ENCODE measurements around the gene TMED5.
"Not testable (repeated sequence)": the region's sequence is repeated elsewhere in the genome, so short reads cannot be mapped to it uniquely, and the experiment has no call there.

TMED5 gene

DNA sequence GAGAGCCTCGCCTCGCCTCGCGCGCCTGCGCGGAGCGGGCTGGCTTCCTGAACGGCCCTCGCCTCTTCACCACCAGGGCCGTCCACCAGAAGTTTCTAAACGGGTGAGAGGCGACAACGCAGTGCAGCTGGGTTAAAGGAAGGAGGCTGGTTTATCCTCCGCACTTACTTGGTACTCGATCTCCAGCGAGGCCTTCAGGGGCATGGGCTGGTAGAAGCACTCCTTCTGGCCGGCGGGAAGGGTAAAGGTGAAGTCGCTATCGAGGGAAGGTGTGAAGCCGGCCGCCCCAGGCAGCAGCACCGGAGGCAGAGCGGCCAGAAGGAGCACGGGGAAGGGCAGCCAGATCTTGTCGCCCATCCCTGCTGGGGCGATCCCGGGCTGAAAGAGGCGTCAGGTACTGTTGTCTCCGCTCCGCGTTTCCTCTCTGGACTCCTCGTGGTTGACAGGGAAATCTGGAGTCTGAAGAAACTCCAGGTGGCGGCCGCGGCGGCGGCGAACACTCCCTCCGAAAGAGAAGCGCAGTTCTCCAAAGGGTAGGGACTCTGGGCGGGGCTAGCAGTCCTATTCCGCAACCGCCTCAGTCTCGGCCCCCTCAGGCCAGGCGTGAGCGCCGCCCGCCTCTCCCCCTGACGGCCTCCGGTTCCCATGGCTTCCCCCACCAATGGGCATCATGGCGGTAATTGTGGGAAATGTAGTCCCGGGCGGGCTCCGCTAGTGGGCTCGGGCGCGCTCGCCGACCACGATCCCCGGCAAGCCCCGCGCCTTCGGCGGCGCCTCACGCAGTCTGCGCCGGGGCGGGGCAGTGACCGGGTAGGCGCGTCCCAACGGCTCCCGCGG is at the start of gene TMED5:
Gene TMED5, minus strand, starts transcription at position 528 of the 837 bp plus-strand sequence. Its CDS starts 171 bp downstream, at position 357.
- DNase-seq (ENCODE audit: low spot score) (peak; percentile 95), FAIRE-seq (peak; percentile 61)

- no peak for DNase-seq (ENCODE audit: low spot score)
- no peak for FAIRE-seq
Observed at GRCh38 chr1:93223023-93223675, 42.9 kb upstream of the TMED5 start.

DNA sequence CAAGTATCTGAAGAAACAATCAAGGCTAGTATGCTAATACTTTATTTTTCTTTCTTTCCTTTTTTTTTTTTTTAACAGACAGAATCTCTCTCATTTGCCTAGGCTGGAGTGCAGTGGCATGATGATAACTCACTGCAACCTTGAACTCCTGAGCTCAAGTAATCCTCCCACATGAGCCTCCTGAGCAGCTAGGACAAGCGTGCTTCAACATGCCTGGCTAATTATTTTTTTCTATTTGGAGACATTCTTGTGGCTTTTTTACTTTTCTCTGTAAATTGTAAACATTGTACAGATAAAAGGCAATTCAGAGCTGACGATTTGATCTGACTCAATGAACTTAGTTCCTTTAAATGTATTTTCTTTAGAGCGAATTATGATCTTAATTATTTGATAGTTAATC is 41.7 kb upstream of the TMED5 start:
- FAIRE-seq (no peak), DNase-seq (ENCODE audit: low spot score) (no peak)

DNA sequence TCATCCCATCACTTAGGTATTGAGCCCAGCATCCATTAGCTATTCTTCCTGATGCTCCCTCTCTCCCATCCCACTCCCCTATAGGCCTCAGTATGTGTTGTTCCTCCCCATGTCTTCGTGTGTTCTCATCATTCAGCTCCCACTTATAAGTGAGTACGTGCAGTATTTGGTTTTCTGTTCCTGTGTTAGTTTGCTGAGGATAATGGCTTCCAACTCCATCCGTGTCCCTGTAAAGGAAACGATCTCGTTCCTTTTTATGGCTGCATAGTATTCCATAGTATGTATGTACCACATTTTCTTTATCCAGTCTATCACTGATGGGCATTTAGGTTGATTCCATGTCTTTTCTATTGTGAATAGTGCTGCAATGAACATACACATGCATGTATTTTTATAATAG is 40.5 kb upstream of the TMED5 start:
- not testable (repeated sequence) for FAIRE-seq; DNase-seq (ENCODE audit: low spot score)

DNA sequence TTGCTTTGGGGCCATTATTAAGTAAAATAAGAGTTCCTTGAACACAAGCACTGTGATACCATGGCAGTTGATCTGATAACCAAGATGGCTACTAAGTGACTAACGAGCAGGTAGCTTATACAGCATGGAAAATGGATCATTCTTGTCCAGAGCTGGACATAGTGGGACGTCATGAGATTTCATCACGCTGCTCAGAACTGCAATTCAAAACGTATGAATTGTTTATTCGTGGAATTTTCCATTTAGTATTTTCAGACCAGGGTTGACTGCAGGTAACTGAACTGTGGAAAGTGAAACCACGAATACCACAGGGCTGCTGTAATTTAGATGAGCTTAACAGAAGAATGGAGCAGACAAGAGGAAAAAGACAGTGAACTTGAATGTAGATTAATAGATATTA is 39.2 kb upstream of the TMED5 start:
- DNase-seq (ENCODE audit: low spot score) (no peak), FAIRE-seq (no peak)

DNA sequence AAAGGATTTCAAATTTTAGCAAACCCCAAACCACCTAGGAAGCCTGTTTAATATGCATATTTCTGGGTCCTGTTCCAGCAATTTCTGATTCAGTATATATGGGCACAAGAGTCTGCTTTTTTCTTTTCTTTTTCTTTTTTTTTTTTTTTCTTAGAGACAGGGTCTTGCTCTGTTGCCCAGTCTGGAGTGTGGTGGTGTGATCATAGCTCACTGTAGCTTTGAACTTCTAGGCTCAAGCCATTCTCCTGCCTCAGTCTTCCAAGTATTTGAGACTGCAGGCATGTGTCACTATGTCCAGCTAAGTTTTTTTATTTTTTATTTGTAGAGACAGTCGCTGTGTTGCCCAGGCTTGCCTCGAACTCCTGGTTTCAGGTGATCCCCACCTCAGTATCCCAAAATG is 35.1 kb upstream of the TMED5 start:
- DNase-seq (ENCODE audit: low spot score) (no peak), FAIRE-seq (no peak)

GRCh38 chr1:93207211-93207610 is 27.0 kb upstream of the TMED5 start:
- FAIRE-seq (no peak), DNase-seq (ENCODE audit: low spot score) (no peak)

DNA sequence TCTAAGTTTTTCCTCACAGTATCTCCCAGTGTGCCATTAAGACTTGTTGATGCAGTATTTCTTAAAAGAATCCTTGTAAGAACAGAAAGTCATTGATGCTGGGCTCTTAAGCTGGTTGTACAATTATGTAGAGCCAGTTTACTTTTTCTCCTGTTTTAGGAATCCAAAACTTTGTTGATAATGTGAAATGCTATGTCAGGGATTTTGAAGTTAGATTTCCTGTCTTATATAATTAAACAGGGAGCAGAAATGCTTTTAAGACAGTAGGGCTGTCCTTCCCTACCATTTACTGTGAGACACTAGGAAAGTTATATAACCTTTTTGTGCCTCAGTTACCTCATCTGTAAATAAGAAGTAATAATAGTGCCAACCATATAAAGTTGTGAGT is 26.3 kb upstream of the TMED5 start:
- FAIRE-seq = no peak
- no peak for DNase-seq (ENCODE audit: low spot score)

GRCh38 chr1:93205892-93206566 is 25.8 kb upstream of the TMED5 start:
- no peak for DNase-seq (ENCODE audit: low spot score)
- no peak for FAIRE-seq

- FAIRE-seq = no peak
Observed at GRCh38 chr1:93200714-93201113, 20.5 kb upstream of the TMED5 start.

GRCh38 chr1:93200086-93200620 is 19.9 kb upstream of the TMED5 start:
- DNase-seq (ENCODE audit: low spot score) = no peak
- FAIRE-seq = no peak

More at GRCh38 chr1:93200714-93201113, 20.5 kb upstream of the TMED5 start:
- no peak for DNase-seq (ENCODE audit: low spot score)

GRCh38 chr1:93199150-93199549 is 18.9 kb upstream of the TMED5 start:
- DNase-seq (ENCODE audit: low spot score) (no peak), FAIRE-seq (no peak)

GRCh38 chr1:93196591-93196990 is 16.4 kb upstream of the TMED5 start:
- DNase-seq (ENCODE audit: low spot score) = no peak
- FAIRE-seq = no peak

- FAIRE-seq (no peak), DNase-seq (ENCODE audit: low spot score) (no peak)
Observed at GRCh38 chr1:93194231-93194990, 14.2 kb upstream of the TMED5 start.

GRCh38 chr1:93190432-93190831 is 10.2 kb upstream of the TMED5 start:
- no peak for FAIRE-seq
- no peak for DNase-seq (ENCODE audit: low spot score)

DNA sequence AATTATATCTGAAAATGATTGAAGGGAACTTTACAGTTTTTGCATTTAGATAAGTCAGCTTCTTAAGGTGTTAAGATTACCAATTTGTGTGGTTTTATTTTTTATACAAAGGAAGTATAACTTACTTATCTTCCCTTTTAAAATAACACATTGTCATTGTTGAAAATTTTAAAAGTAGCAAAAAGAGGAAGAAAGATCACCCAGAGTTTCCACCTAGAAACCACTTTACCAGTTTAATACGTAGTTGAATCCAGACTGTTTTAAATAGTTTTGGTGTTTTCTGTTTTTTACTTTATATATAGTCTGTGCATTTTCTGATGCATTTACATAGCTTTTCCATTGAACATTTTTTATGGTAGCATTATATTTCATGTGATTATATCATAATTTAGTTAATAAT is 6.5 kb upstream of the TMED5 start:
- FAIRE-seq (no peak), DNase-seq (ENCODE audit: low spot score) (no peak)

- no peak for FAIRE-seq
Observed at GRCh38 chr1:93180723-93181613, 755 bp upstream of the TMED5 start, which contains the start of gene CCDC18. TSS of gene CCDC18 (plus strand) at chr1:93180724. CDS start at chr1:93183362, 2,638 bp downstream.

GRCh38 chr1:93178418-93178817 is 1.8 kb downstream of the TMED5 start:
- DNase-seq (ENCODE audit: low spot score) (peak; percentile 6), FAIRE-seq (no peak)

More at GRCh38 chr1:93180723-93181613, 755 bp upstream of the TMED5 start, which contains the start of gene CCDC18:
- DNase-seq (ENCODE audit: low spot score) = peak; percentile 36

GRCh38 chr1:93177991-93178390 is 2.2 kb downstream of the TMED5 start:
- no peak for FAIRE-seq

GRCh38 chr1:93174638-93175037 is 5.6 kb downstream of the TMED5 start:
- DNase-seq (ENCODE audit: low spot score); FAIRE-seq: not testable (repeated sequence)

More at GRCh38 chr1:93177991-93178390, 2.2 kb downstream of the TMED5 start:
- DNase-seq (ENCODE audit: low spot score) = peak; percentile 4
